GM19397 (cell line): ENCODE data around the gene S100A4.
"Not testable (repeated sequence)": the region's sequence is repeated elsewhere in the genome, so short reads cannot be mapped to it uniquely, and the experiment has no call there.

Source experiments
- ATAC-seq: cut with Tn5 transposase; IDR thresholded peaks from one replicate; pipeline ENCODE4 v1.9.1; 2021; ENCODE audit warnings: mild to moderate bottlenecking, moderate library complexity; ENCODE audit not compliant: unreplicated experiment

The S100A4 gene

GRCh38 chr1:153545067-153546055 lies at the start of gene S100A4:
S100A4 (minus strand) TSS chr1:153545806; CDS start chr1:153544794, 1,012 bp downstream.
- no peak for ATAC-seq

GRCh38 chr1:153592748-153593147 lies 47.1 kb upstream of the S100A4 start:
- no peak for ATAC-seq

GRCh38 chr1:153588482-153588881 lies 42.9 kb upstream of the S100A4 start:
- no peak for ATAC-seq

- not testable (repeated sequence) for ATAC-seq
Observed at GRCh38 chr1:153588033-153588432, 42.4 kb upstream of the S100A4 start.

- no peak for ATAC-seq
Observed at GRCh38 chr1:153587314-153587713, 41.7 kb upstream of the S100A4 start.

- no peak for ATAC-seq
Observed at GRCh38 chr1:153586347-153586746, 40.7 kb upstream of the S100A4 start.

GRCh38 chr1:153585006-153585405 lies 39.4 kb upstream of the S100A4 start:
- no peak for ATAC-seq

- no peak for ATAC-seq
Observed at GRCh38 chr1:153583976-153584375, 38.4 kb upstream of the S100A4 start.

DNA sequence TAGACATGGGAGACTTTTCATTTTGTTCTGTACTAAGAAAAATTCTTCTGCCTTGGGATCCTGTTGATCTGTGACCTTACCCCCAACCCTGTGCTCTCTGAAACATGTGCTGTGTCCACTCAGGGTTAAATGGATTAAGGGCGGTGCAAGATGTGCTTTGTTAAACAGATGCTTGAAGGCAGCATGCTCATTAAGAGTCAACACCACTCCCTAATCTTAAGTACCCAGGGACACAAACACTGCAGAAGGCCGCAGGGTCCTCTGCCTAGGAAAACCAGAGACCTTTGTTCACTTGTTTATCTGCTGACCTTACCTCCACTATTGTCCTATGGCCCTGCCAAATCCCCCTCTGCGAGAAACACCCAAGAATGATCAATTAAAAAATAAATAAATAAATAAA lies 37.9 kb upstream of the S100A4 start:
- not testable (repeated sequence) for ATAC-seq

DNA sequence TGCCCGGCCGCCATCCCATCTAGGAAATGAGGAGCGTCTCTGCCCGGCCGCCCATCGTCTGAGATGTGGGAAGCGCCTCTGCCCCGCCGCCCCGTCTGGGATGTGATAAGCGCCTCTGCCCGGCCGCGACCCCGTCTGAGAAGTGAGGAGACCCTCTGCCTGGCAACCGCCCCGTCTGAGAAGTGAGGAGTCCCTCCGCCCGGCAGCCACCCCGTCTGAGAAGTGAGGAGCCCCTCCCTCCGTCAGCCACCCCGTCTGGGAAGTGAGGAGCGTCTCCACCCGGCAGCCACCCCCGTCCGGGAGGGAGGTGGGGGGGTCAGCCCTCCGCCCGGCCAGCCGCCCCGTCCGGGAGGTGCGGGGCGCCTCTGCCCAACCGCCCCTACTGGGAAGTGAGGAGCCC lies 37.2 kb upstream of the S100A4 start:
- ATAC-seq, result not testable (repeated sequence)

GRCh38 chr1:153578936-153579335 lies 33.3 kb upstream of the S100A4 start:
- no peak for ATAC-seq

- no peak for ATAC-seq
Observed at GRCh38 chr1:153578490-153578889, 32.9 kb upstream of the S100A4 start.

DNA sequence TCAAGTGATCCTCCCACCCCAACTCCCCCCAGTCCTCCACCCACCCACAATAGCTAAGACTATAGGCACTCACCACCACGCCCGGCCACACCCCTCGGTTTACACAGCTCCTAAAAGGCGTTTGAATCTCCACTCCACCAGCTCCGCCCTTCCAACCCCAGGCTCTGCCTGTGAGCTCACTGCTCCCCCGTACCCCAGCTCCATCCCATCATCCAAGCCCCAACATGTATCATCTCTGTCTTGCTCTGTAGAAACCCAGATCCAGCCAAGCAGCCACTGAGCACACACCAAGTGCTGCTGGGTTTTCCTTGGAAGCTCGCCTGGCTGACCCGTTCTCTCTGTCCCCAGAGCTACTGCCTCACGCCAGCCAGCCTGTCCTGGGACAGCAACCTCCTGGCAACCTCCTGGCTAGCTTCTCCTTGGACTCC lies 32.0 kb upstream of the S100A4 start:
- no peak for ATAC-seq

DNA sequence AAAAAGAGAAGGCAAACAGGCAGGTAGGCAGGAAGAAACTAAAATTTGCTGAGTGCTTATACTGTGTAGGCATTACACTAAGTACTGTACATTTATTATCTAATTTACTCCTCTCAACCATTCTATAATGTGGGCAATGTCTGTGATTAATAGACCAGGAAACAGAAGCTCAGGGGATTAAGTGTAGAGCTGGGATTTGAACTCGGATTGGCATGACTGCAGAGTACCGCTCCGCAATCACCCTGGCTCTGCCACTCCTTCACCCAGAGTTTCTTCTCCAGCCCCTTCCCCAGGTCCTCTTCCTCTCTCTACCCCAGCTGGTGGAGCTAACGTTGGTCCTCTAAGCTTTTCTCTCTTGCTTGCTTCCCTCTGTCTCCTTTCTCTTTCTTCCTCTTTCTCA lies 31.5 kb upstream of the S100A4 start:
- no peak for ATAC-seq

DNA sequence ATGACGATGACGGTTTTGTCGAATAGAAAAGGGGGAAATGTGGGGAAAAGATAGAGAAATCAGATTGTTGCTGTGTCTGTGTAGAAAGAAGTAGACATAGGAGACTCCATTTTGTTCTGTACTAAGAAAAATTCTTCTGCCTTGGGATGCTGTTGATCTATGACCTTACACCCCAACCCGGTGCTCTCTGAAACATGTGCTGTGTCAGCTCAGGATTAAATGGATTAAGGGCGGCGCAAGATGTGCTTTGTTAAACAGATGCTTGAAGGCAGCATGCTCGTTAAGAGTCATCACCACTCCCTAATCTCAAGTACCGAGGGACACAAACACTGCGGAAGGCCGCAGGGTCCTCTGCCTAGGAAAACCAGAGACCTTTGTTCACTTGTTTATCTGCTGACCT lies 29.9 kb upstream of the S100A4 start:
- ATAC-seq, result not testable (repeated sequence)

- not testable (repeated sequence) for ATAC-seq
Observed at GRCh38 chr1:153575081-153575491, 29.5 kb upstream of the S100A4 start.

DNA sequence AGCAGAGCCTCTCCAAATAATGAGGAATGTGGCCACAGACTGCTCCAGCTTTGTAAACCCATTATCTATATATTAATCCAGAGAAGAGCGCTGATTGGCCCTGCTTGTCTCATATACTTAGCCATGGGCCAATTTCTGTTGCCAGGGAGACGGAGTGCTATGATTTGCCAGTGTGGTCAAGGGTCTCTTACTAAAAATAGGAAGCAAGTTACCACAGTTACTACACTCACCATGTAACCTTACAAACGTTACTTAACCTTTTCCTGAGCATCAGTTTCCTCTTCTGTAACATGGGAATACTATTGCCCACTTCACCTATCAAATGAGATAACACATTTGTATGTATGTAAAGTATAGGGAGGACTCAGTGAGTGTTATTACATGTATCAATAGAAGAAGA lies 27.7 kb upstream of the S100A4 start:
- no peak for ATAC-seq

DNA sequence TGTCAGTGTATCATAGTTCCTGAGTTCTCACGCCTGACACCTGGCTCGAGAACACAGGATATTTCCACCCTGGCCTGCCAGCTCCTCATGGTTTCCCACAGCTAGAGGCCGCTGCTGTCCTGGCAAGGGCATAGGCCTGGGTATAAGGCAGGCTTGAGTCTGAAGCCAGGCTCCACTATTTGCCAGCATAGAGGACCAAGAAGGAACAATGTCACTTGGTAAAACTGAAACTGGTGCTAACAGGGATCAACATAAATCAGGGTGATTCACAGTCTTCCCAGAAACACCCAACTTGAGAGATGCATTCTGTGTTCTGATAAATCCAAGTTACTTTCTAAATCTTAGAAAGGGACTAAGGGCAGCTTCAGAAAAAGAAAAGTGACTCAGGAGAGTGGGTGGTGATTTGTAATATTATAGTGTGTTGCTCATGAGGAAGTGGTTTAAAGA lies 27.0 kb upstream of the S100A4 start:
- ATAC-seq, result peak; percentile 74

- ATAC-seq, result no peak
Observed at GRCh38 chr1:153571706-153572105, 26.1 kb upstream of the S100A4 start.

DNA sequence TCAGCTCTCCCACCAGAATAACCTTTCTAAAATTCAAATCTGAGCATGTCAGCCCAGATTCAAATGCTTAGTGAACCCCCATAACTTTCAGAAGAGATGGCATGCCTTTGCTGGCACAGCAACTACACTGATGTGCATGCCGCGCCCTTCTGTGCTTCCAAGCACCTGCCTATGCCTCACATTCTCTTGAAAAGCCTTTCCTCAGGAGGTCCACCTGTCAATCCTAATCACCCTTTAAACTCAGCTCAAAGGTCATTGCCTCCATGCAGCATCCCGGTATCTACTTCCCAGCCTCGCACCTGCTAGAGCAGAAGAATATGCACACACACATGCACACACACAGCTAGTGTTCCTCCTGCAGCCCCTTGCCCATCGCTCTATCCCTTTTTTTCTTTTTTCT lies 25.3 kb upstream of the S100A4 start:
- no peak for ATAC-seq

DNA sequence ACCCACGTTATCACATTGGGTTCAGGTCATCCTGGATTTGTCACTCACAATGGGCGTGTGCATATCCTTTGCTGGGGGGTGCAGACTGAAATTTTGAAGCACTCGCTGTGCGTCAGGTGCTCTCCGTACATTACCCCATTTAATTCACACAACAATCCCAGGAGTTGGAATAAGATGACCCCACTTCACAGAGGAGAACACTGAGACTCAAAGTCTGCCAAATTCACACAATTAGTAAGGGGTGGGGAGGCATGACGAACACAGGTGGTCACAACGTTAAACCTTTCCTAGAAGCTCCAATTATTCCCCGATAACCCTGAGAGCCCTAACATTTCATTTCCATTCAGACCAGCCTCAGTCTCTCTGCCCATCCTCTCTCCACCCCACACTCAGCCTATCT lies 23.9 kb upstream of the S100A4 start:
- no peak for ATAC-seq

DNA sequence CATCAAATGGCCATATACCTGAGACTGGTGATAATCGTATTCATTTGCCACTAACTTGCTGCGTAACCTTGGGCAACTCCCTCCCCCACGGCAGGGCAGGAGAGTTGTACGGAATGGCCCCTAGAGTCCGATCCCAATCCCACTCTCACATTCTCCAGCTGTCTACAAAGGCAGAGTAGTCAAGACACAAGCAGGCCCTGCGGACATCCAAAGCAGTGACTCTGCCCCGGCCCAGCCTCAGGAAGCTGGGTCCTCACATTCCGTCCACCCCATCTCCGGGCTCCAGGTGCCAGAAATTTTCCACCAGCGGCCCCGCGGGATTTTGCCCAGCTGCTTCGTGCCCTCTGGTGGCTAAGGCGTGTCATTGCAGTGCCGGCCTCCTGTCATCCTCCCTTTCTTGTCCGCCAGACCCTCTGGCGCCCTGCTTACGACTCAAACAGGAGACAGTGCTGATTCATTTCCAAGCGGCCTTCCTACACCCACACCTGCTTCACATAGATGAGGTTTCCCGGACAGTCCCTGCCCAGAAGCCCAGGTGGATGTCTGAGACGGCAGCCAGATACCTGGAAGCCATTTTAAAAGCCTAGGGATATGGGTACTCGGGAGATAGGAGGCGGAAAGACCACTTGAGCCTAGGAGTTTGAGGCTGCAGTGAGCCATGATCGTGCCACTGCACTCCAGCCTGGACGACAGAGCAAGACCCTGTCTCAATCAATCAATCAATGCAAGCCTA lies 22.9 kb upstream of the S100A4 start:
- ATAC-seq, result no peak
